ENCODE data around the gene LEUTX.
"Not testable (repeated sequence)": the region's sequence is repeated elsewhere in the genome, so short reads cannot be mapped to it uniquely, and the experiment has no call there.

Gene LEUTX

GRCh38 chr19:39797083-39797482, 18.4 kb downstream of the LEUTX start:
- Histone ChIP-seq H3K9me3 (no peaks in the 10 kb centered on the region), H3K4me1 (ENCODE audit: control insufficient read depth in 1 of 2, insufficient read depth in 1 of 2, low read depth in 1 of 2, low read length in 1 of 2) (peaks cover 0 to 5% of the 10 kb centered on the region in 2 experiments), H3K27ac (no peak overlapping the region), H3K36me3 (no peaks in the 10 kb centered on the region), H3K27me3 (peaks cover 28% of the 10 kb centered on the region), H3K4me3 (ENCODE audit: low read depth in 1 of 2, low read length in 1 of 2) (no peak overlapping the region)
- TF ChIP-seq CTCF (IDR thresholded peaks at IDR 0.05), result no peak

GRCh38 chr19:39802958-39803357, 24.3 kb downstream of the LEUTX start:
- H3K27ac ChIP-seq, result no peak overlapping the region
- H3K36me3 ChIP-seq, result no peaks in the 10 kb centered on the region
- TF ChIP-seq CTCF (IDR thresholded peaks at IDR 0.05), result no peak
- H3K4me1 ChIP-seq (ENCODE audit: control insufficient read depth in 1 of 2, insufficient read depth in 1 of 2, low read depth in 1 of 2, low read length in 1 of 2), result no peaks in the 10 kb centered on the region
- H3K9me3 ChIP-seq, result no peaks in the 10 kb centered on the region
- no peak overlapping the region for H3K4me3 ChIP-seq (ENCODE audit: low read depth in 1 of 2, low read length in 1 of 2)
- H3K27me3 ChIP-seq, result peaks cover 26% of the 10 kb centered on the region

- no peaks in the 10 kb centered on the region for H3K9me3 ChIP-seq
- H3K27ac ChIP-seq, result no peak overlapping the region
- peaks cover 21% of the 10 kb centered on the region for H3K27me3 ChIP-seq
- TF ChIP-seq CTCF (IDR thresholded peaks at IDR 0.05), result no peak
- H3K36me3 ChIP-seq, result no peaks in the 10 kb centered on the region
- H3K4me1 ChIP-seq (ENCODE audit: control insufficient read depth in 1 of 2, insufficient read depth in 1 of 2, low read depth in 1 of 2, low read length in 1 of 2), result no peaks in the 10 kb centered on the region
- H3K4me3 ChIP-seq (ENCODE audit: low read depth in 1 of 2, low read length in 1 of 2), result no peak overlapping the region
Observed at GRCh38 chr19:39805104-39805503, 26.4 kb downstream of the LEUTX start.

DNA sequence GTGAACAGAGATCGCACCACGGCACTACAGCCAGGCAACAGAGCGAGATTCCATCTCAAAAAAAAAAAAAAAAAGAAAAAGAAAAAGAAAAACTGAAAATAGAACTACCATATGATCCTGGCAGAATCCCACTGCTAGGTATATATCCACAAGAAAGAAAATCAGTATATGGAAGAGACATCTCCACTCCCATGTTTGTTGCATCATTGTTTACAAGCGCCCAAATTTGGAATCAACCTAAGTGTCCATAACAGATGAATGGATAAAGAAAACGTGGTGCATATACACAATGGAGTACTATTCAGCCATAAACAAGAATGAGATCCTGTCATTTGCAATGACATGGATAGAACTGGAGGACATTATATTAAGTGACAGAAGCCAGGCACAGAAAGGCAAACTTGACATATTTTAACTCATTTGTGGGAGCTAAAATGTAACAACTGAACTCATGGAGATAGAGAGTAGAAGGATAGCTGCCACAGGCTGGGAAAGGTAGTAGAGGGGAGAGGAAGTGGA, 29.3 kb downstream of the LEUTX start:
- Histone ChIP-seq H3K4me1 (ENCODE audit: control insufficient read depth in 1 of 2, insufficient read depth in 1 of 2, low read depth in 1 of 2, low read length in 1 of 2) (no peaks in the 10 kb centered on the region), H3K27ac (no peak overlapping the region), H3K36me3 (no peaks in the 10 kb centered on the region), H3K9me3 (no peaks in the 10 kb centered on the region), H3K4me3 (ENCODE audit: low read depth in 1 of 2, low read length in 1 of 2) (no peak overlapping the region), H3K27me3 (peaks cover 14% of the 10 kb centered on the region)
- TF ChIP-seq CTCF (IDR thresholded peaks at IDR 0.05), result no peak

DNA sequence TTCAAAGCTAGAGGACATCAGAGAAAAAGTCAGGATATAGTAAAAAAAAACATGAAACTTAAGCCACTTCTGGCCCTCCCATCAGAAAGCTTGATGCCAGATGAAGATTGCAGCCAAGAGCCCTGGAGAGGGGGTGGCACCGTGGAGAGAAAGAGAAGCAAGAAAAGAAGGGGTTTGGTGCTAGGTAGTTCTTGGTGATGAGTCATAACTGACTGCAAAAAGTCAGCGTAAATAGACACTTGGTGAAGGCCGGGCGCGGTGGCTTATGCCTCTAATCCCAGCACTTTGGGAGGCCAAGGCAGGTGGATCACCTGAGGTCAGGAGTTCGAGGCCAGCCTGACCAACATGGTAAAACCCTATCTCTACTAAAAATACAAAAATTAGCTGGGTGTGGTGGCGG, 30.0 kb downstream of the LEUTX start:
- not testable (repeated sequence) for H3K27ac ChIP-seq; H3K9me3 ChIP-seq; H3K27me3 ChIP-seq; H3K4me3 ChIP-seq (ENCODE audit: low read depth in 1 of 2, low read length in 1 of 2); H3K36me3 ChIP-seq; H3K4me1 ChIP-seq (ENCODE audit: control insufficient read depth in 1 of 2, insufficient read depth in 1 of 2, low read depth in 1 of 2, low read length in 1 of 2)

GRCh38 chr19:39809368-39809767, 30.7 kb downstream of the LEUTX start:
- H3K27ac ChIP-seq, result no peak overlapping the region
- no peaks in the 10 kb centered on the region for H3K4me1 ChIP-seq (ENCODE audit: control insufficient read depth in 1 of 2, insufficient read depth in 1 of 2, low read depth in 1 of 2, low read length in 1 of 2)
- TF ChIP-seq CTCF (IDR thresholded peaks at IDR 0.05), result no peak
- H3K27me3 ChIP-seq, result peaks cover under 1% of the 10 kb centered on the region
- no peaks in the 10 kb centered on the region for H3K9me3 ChIP-seq
- no peaks in the 10 kb centered on the region for H3K36me3 ChIP-seq
- no peak overlapping the region for H3K4me3 ChIP-seq (ENCODE audit: low read depth in 1 of 2, low read length in 1 of 2)

Data from neutrophil (primary cell).